Omental fat pad (tissue), 4 donors: ENCODE measurements around the gene ARHGEF9. TPM values are rescaled to one million over a fixed set of nuclear protein-coding genes. Genes with fewer than 3 reads are reported as not detected.

Experiments used
- ATAC-seq: fragments of 150-250 bp; one replicate; pipeline ENCODE4 v1.9.1; 2016; ENCODE audit warnings: mild to moderate bottlenecking, moderate library complexity; ENCODE audit not compliant: low FRiP score
- DNase-seq: peaks from one replicate; pipeline ENCODE4 v3.0.0-alpha.2; 2019; ENCODE audit warnings: low spot score
- CTCF ChIP-seq, 3 donors: fragments of 450-650 bp; IDR thresholded peaks; one replicate each; pipeline ENCODE4 v1.5.1; 2016 to 2017; ENCODE audit warnings: antibody characterized with exemption in 3 of 3, mild to moderate bottlenecking in 3 of 3, moderate library complexity in 2 of 3
- total RNA-seq, 4 donors: library from RNA; depleted of rRNA; stranded (reverse); fragments of >200 nt; gene quantifications; one replicate each; pipeline ENCODE4 v1.1.0, GENCODE V29; 2016

ARHGEF9 gene
- total RNA-seq, 4 donors from 2014 or later = 5.4 to 9.5 (median 9.0) TPM

GRCh38 chrX:63708801-63709200 is 76.2 kb downstream of the ARHGEF9 start:
- no peak for DNase-seq
- no peak for ATAC-seq
- no peak for TF ChIP-seq CTCF (IDR thresholded peaks at IDR 0.05)

GRCh38 chrX:63702556-63702955 is 82.5 kb downstream of the ARHGEF9 start:
- ATAC-seq (no peak), DNase-seq (no peak)
- TF ChIP-seq CTCF (IDR thresholded peaks at IDR 0.05) = no peak

DNA sequence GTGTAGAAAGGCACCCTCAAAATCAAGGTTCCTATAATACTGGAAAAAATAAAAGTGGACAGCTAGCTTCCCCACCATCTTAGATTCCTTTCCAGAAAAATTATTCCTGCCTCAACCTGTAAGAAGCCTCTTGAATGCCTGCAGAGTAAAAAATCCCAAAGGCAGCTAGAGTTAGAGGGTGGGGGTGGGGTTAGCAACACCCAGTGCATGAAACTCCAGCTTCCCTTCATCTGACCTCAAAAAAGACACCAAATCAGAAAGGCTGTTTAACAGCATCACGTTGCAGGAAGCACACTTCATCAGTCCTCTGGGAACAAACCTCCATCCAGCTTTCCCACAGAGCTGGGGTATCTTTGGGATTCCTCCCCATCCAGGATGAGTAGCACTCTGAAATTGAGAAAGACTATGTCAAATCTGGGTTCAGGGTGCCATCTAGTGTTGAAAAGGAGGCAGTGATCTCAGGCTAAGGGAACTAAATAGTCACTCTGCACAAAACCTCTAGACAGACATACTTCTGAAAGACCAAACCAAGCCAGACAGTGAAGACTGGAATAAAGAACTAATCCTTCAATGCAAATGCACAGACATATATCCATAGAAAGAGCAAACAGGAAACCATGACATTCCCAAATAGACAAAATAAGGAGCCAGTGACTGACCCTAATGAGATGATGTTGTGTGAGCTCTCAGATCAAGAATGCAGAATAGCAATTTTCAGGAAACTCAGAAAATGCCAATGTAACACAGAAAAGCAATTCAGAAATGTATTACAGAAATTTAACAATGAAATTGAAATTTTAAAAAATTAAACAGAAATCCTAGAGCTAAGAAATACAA is 97.9 kb downstream of the ARHGEF9 start:
- ATAC-seq (no peak), DNase-seq (no peak)
- no peak for TF ChIP-seq CTCF (IDR thresholded peaks at IDR 0.05)

DNA sequence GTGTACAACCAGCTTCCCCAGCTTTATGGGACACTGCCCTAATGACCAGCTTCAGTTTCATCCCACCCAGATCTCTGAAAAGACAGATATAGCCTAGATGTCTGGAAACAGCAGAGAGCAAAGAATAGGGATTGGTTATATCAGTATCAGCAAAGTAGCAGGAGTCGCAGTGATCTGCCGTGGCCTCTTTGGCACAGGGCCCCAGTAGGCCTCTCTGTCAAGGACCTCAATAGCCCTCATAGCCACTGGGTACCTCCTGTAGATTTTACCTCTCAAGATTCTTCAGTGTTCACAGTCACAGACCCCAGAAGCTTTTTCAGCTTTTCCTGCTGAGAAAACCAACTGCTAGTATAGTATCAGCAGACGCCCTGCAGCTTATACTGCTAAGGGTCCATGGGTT is 104.6 kb downstream of the ARHGEF9 start:
- ATAC-seq (no peak), DNase-seq (no peak)
- no peak for TF ChIP-seq CTCF (IDR thresholded peaks at IDR 0.05)

GRCh38 chrX:63679432-63679831 is 105.6 kb downstream of the ARHGEF9 start:
- no peak for TF ChIP-seq CTCF (IDR thresholded peaks at IDR 0.05)
- DNase-seq (no peak), ATAC-seq (no peak)

DNA sequence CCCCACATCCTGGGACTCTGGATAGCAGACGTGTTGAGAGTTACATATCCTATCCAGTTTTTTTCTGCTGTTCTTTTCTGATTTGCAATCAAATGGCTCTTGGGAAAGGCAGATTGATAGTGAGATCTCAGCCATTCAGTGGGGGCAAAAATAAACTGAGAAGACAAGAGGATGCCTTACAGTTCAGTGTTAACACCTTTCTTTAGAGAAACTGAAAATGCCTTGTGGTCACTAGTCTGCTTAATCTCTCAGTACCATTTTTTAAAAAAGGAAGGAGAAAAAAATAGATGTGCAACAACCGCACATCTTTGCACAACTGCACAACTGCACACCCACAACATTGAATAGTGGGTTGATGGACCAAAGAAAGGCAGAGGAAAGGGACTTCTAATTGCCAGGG is 109.3 kb downstream of the ARHGEF9 start:
- ATAC-seq (no peak), DNase-seq (no peak)
- no peak for TF ChIP-seq CTCF (IDR thresholded peaks at IDR 0.05)

DNA sequence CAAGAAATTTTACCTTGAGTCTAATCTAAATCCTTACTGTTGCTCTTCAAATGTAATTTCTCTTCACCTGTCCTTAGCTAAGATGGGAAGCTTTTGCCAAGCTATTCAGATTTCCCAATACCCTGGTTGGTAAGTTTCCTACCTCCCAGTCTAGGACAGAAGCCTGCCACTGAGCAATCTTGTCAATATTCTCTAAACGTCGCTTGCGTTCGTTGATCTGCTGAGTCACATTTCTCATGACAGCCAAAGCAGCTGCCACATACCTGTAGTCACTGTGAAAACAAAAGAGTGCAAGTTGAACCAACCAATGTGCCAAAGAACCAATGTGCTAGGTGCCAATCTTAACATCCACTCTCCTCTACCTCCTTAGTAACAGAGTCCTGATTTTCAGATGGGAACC is 111.1 kb downstream of the ARHGEF9 start:
- DNase-seq (no peak), ATAC-seq (no peak)
- no peak for TF ChIP-seq CTCF (IDR thresholded peaks at IDR 0.05)
